Pancreas (tissue), 10 donors: ENCODE data around the gene TMPRSS6. TPM values are rescaled to one million over a fixed set of nuclear protein-coding genes. Genes with fewer than 3 reads are reported as not detected.

ENCODE experiments used
- ATAC-seq, 4 donors: fragments of 200-7000 bp; cut with Tn5 transposase; one replicate each; pipeline versions ENCODE4 v1.8.0 to v1.9.1; 2020; ENCODE audit warnings: mild to moderate bottlenecking in 4 of 4, moderate library complexity in 4 of 4
- DNase-seq, 6 donors: peaks; one replicate each; pipeline ENCODE4 v3.0.0-alpha.2; 2020
- FAIRE-seq: peaks from 2 replicates; lab custom pipeline; 2012; peaks lifted over from hg19 to GRCh38; lab: Jason Lieb, UNC
- H3K27ac ChIP-seq, 4 donors: fragments of 200-600 bp; sonication (generic); 1 replicate in 3 of 4; 2 replicates in 1 of 4; pipeline versions ENCODE4 v1.5.0 to v1.8.0; 2020
- H3K27me3 ChIP-seq, 4 donors: fragments of 200-600 bp; one replicate each; pipeline ENCODE4 v1.8.0; 2021
- H3K36me3 ChIP-seq, 3 donors: fragments of 200-600 bp; sonication (generic) in 1 of 3; one replicate each; pipeline versions ENCODE4 v1.5.0 to v1.8.0; 2020 to 2021
- H3K4me1 ChIP-seq, 3 donors: fragments of 200-600 bp; one replicate each; pipeline ENCODE4 v1.8.0; 2021
- H3K4me3 ChIP-seq, 4 donors: fragments of 200-600 bp; sonication (generic) in 2 of 4; one replicate each; pipeline versions ENCODE4 v1.5.0 to v1.8.0; 2020 to 2021
- H3K9me3 ChIP-seq, 4 donors: fragments of 200-600 bp; one replicate each; pipeline ENCODE4 v1.8.0; 2021
- CTCF ChIP-seq, 4 donors: fragments of 200-600 bp; sonication (generic) in 3 of 4; IDR thresholded peaks; one replicate each; pipeline versions ENCODE4 v1.5.0 to v1.8.0; 2021; ENCODE audit warnings: antibody characterized with exemption in 4 of 4
- WGBS, 2 donors: extraction: QIAGEN DNeasy Blood & Tissue Kit; methylation state at CpG; one replicate each; pipeline ENCODE4 v1.1.7; 2013; 5-methylcytosine and 5-hydroxymethylcytosine counted together
- intact Hi-C, 3 donors: fragments of 100-400 bp; cut with DNase I; formaldehyde crosslinking; loops; one replicate each; pipeline versions ENCODE4 v1.11.1 to v1.14.2; 2022
- polyA plus RNA-seq, 2 donors: library from polyadenylated mRNA; stranded (reverse); fragments of 200-250 nt; gene quantifications; one replicate each; pipeline ENCODE4 v1.2.3, GENCODE V29; 2013
- total RNA-seq, 6 donors: library from RNA; stranded (reverse); fragmentation: NEBNext Ultra II Directional in 4 of 6; extraction: Animal tissue kit (Norgen Biotek cat#: 25700) in 4 of 6; gene quantifications; one replicate each; pipeline versions ENCODE4 v1.2.1 to v1.2.4, GENCODE V29; 2021 to 2023
- donor health status: healthy with polysubstance abuse.
- donor health status: DM: no; HTN: no; CAD: no; lungs with moderate emphysema.
- donor health status: DM: no; HTN: no; CAD: no.
- donor health status: control.
- donor health status: control.
- donor health status: Bipolar disorder and iron deficiency.
- donor health status: DM: yes; HTN: yes; CAD: no.
- donor health status: DM: no; HTN: no; CAD: no.
- donor health status: DM: no; HTN: no; CAD: no.
- donor health status: DM: yes; HTN: yes; CAD: no.

TMPRSS6 gene
- total and polyA plus RNA-seq, 8 donors, result 0.13 to 3.1 (median 0.33) TPM

GRCh38 chr22:37118083-37118482 is 8.6 kb upstream of the TMPRSS6 start:
- H3K27ac ChIP-seq, result no peak overlapping the region
- no peaks in the 10 kb centered on the region for H3K36me3 ChIP-seq
- H3K27me3 ChIP-seq, result no peaks in the 10 kb centered on the region
- DNase-seq (no peak), ATAC-seq (no peak), FAIRE-seq (no peak)
- no peak overlapping the region for H3K4me3 ChIP-seq
- WGBS, 2 donors, result 78 to 83% methylated on average over 5 of the region's 5 CpGs
- H3K9me3 ChIP-seq, result no peaks in the 10 kb centered on the region
- no peak for TF ChIP-seq CTCF (IDR thresholded peaks at IDR 0.05)
- intact Hi-C loops, result no loop called here
- H3K4me1 ChIP-seq, result no peaks in the 10 kb centered on the region

- Histone ChIP-seq H3K27ac (no peak overlapping the region), H3K4me1 (no peaks in the 10 kb centered on the region), H3K36me3 (no peaks in the 10 kb centered on the region), H3K27me3 (no peaks in the 10 kb centered on the region), H3K9me3 (no peaks in the 10 kb centered on the region), H3K4me3 (no peak overlapping the region)
- FAIRE-seq, result no peak
- no peak for TF ChIP-seq CTCF (IDR thresholded peaks at IDR 0.05)
- ATAC-seq, result no peak
- intact Hi-C loops, result no loop called here
- 29 to 52% methylated on average over 4 of the region's 4 CpGs for whole genome bisulfite sequencing, 2 donors
- no peak for DNase-seq
Observed at GRCh38 chr22:37117092-37117491, 7.6 kb upstream of the TMPRSS6 start.

- Histone ChIP-seq H3K4me1 (no peaks in the 10 kb centered on the region), H3K27ac (no peak overlapping the region), H3K36me3 (no peaks in the 10 kb centered on the region), H3K4me3 (no peak overlapping the region), H3K9me3 (no peaks in the 10 kb centered on the region), H3K27me3 (no peaks in the 10 kb centered on the region)
- WGBS, 2 donors, result 66 to 76% methylated on average over 11 of the region's 11 CpGs
- FAIRE-seq (no peak), DNase-seq (no peak), ATAC-seq (no peak)
- TF ChIP-seq CTCF (IDR thresholded peaks at IDR 0.05), result no peak
- intact Hi-C loops, result no loop called here
Observed at GRCh38 chr22:37115032-37115431, 5.5 kb upstream of the TMPRSS6 start.

GRCh38 chr22:37113757-37114156 is 4.2 kb upstream of the TMPRSS6 start:
- DNase-seq, result no peak
- no peak overlapping the region for H3K27ac ChIP-seq
- no peak overlapping the region for H3K4me3 ChIP-seq
- no peaks in the 10 kb centered on the region for H3K36me3 ChIP-seq
- no peaks in the 10 kb centered on the region for H3K4me1 ChIP-seq
- no peak for TF ChIP-seq CTCF (IDR thresholded peaks at IDR 0.05)
- FAIRE-seq, result no peak
- 73 to 79% methylated on average over 8 of the region's 8 CpGs for WGBS, 2 donors
- H3K9me3 ChIP-seq, result no peaks in the 10 kb centered on the region
- no peak for ATAC-seq
- intact Hi-C loops, result no loop called here
- H3K27me3 ChIP-seq, result no peaks in the 10 kb centered on the region

GRCh38 chr22:37112084-37112728 is 2.7 kb upstream of the TMPRSS6 start:
- H3K36me3 ChIP-seq, result no peaks in the 10 kb centered on the region
- TF ChIP-seq CTCF (IDR thresholded peaks at IDR 0.05), result no peak
- ATAC-seq (no peak), DNase-seq (peak in 3 of 6 donors; percentile 7 to 44 (median 16)), FAIRE-seq (no peak)
- H3K4me1 ChIP-seq, result no peaks in the 10 kb centered on the region
- H3K4me3 ChIP-seq, result no peak overlapping the region
- intact Hi-C loops, result no loop called here
- no peaks in the 10 kb centered on the region for H3K27me3 ChIP-seq
- no peaks in the 10 kb centered on the region for H3K9me3 ChIP-seq
- H3K27ac ChIP-seq, result no peak overlapping the region
- 29 to 32% methylated on average over 12 of the region's 12 CpGs for WGBS, 2 donors
